ENCODE data around the gene ARHGAP5.

ARHGAP5 gene

GRCh38 chr14:32200368-32201192, 123.5 kb downstream of the ARHGAP5 start:
- H3K9me3 Mint-ChIP-seq = no peaks in the 10 kb centered on the region
- H3K4me3 Mint-ChIP-seq = peak overlapping the region; percentile 94 to 95 (median 94)
- H3K4me1 Mint-ChIP-seq = peaks cover 12% of the 10 kb centered on the region
- no peaks in the 10 kb centered on the region for H3K36me3 Mint-ChIP-seq (ENCODE audit: low read depth)
- H3K27ac Mint-ChIP-seq = peak overlapping the region; percentile 99 to 100 (median 99)
- no peak for TF ChIP-seq CTCF (IDR thresholded peaks at IDR 0.05; ENCODE audit: unreplicated experiment in 3 of 3)
- no peaks in the 10 kb centered on the region for H3K27me3 Mint-ChIP-seq (ENCODE audit: low read depth)

DNA sequence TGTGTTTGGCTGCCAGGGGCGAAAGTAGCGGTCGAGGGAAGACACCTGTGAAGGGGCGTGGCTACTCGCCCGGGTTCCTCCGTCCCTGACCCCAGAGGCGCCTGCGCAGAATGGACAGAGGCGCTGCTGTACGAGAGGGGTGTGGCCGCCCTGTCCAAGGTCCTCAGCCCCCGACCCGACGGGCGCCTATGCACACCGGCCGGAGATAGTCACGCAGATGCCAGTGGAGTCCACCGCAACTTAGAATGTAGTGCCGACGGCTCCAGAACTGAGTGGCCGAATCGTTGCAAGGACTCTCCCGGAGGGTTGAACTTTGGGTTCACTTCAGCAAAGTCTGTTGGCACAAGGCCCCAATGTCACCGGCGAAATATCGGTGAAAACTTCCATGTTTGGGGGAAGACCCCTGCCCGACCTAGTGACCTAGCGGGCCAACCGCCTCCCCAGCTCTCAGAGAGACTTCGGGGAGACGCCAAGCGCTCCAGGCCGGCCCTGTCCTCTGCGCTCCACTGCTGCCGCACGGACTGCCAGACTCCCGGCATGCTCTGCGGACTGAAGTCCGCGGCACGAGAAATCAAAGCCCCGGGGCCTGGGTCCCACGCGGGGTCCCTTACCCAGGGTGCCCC, 124.2 kb downstream of the ARHGAP5 start:
- Mint-ChIP-seq H3K9me3 (no peaks in the 10 kb centered on the region), H3K36me3 (ENCODE audit: low read depth) (no peaks in the 10 kb centered on the region), H3K4me1 (peaks cover 12% of the 10 kb centered on the region), H3K27ac (peak overlapping the region; percentile 99 to 100 (median 99)), H3K27me3 (ENCODE audit: low read depth) (peaks cover 1% of the 10 kb centered on the region), H3K4me3 (peak overlapping the region; percentile 94 to 95 (median 94))
- no peak for TF ChIP-seq CTCF (IDR thresholded peaks at IDR 0.05; ENCODE audit: unreplicated experiment in 3 of 3)

DNA sequence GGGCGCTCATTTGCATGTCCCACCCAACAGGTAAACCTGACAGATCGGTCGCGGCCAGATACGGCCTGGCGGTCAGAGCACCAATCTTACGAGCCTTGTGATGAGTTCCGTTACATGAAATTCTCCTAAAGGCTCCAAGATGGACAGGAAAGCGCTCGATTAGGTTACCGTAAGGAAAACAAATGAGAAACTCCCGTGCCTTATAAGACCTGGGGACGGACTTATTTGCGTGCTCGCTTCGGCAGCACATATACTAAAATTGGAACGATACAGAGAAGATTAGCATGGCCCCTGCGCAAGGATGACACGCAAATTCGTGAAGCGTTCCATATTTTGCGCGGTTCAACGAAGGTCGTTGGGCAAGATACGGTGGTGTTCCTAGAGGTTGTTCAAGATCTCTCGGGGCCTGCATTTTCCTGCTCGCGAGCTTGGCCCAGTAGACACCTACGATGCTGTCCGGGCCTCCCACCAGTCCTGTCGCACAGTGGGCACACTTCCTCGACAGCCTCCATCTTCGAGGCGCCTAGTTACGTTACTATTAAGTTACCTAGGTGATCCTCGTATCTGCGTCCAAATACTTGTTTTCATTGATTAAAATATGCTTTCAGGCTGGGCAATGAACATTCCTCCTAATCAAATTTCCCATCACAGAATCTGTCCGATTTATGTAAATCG, 124.8 kb downstream of the ARHGAP5 start, which contains the start of gene RNU6-7:
Gene RNU6-7, plus strand, starts transcription at position 230 of the 675 bp plus-strand sequence.
- no peak for TF ChIP-seq CTCF (IDR thresholded peaks at IDR 0.05; ENCODE audit: unreplicated experiment in 3 of 3)
- Mint-ChIP-seq H3K27me3 (ENCODE audit: low read depth) (peaks cover 6% of the 10 kb centered on the region), H3K4me1 (peaks cover 12% of the 10 kb centered on the region), H3K36me3 (ENCODE audit: low read depth) (no peaks in the 10 kb centered on the region), H3K27ac (peak within 1 kb of the TSS; percentile 99 to 100 (median 99)), H3K4me3 (peak within 1 kb of the TSS; percentile 94 to 95 (median 94)), H3K9me3 (no peaks in the 10 kb centered on the region)

GRCh38 chr14:32202491-32202997, 125.4 kb downstream of the ARHGAP5 start:
- H3K36me3 Mint-ChIP-seq (ENCODE audit: low read depth) = no peaks in the 10 kb centered on the region
- H3K4me1 Mint-ChIP-seq = peaks cover 12% of the 10 kb centered on the region
- TF ChIP-seq CTCF (IDR thresholded peaks at IDR 0.05; ENCODE audit: unreplicated experiment in 3 of 3) = no peak
- no peaks in the 10 kb centered on the region for H3K9me3 Mint-ChIP-seq
- peak overlapping the region; percentile 94 to 95 (median 94) for H3K4me3 Mint-ChIP-seq
- H3K27ac Mint-ChIP-seq = peak overlapping the region; percentile 99 to 100 (median 99)
- H3K27me3 Mint-ChIP-seq (ENCODE audit: low read depth) = peaks cover 6% of the 10 kb centered on the region

- H3K27me3 Mint-ChIP-seq (ENCODE audit: low read depth) = peaks cover 6% of the 10 kb centered on the region
- H3K4me3 Mint-ChIP-seq = peak within 1 kb of the TSS; percentile 94 to 95 (median 94)
- no peaks in the 10 kb centered on the region for H3K36me3 Mint-ChIP-seq (ENCODE audit: low read depth)
- peaks cover 12% of the 10 kb centered on the region for H3K4me1 Mint-ChIP-seq
- no peaks in the 10 kb centered on the region for H3K9me3 Mint-ChIP-seq
- TF ChIP-seq CTCF (IDR thresholded peaks at IDR 0.05; ENCODE audit: unreplicated experiment in 3 of 3) = no peak
- peak within 1 kb of the TSS; percentile 99 to 100 (median 99) for H3K27ac Mint-ChIP-seq
These were observed 126.1 kb downstream of the ARHGAP5 start, which contains the start of gene RNU6-8 for GRCh38 chr14:32202998-32203882. TSS of gene RNU6-8 (minus strand) at chr14:32203269.
